RWPE1 (cell line): ENCODE data around the gene C2CD4A.

Experiments used
- CTCF ChIA-PET: fragments of 350-600 bp; sonication (Branson Sonifier 250); formaldehyde crosslinking; extraction: SDS; loops from one replicate; lab custom pipeline; 2021; lab: Yijun Ruan, JAX
- POLR2A ChIA-PET: fragments of 400-600 bp; formaldehyde crosslinking; extraction: SDS; loops from one replicate; lab custom pipeline; 2020; ENCODE audit warnings: antibody characterized with exemption; ENCODE audit not compliant: low non-redundant PET; lab: Yijun Ruan, JAX
- DNase-seq: peaks from one replicate; pipeline ENCODE4 v3.0.0; 2012; ENCODE audit warnings: low spot score
- H3K27ac ChIP-seq: fragments of 450-650 bp; 2 replicates; pipeline ENCODE4 v1.5.1; 2017
- TF ChIP-seq, protein P1 (sequence below): fragments of 450-650 bp; conservative IDR thresholded peaks from 2 replicates; pipeline ENCODE4 v1.5.1; 2017; ENCODE audit warnings: low read depth, mild to moderate bottlenecking

The C2CD4A gene

GRCh38 chr15:62099094-62099601 is 32.4 kb downstream of the C2CD4A start:
- TF ChIP-seq, protein P1, sequence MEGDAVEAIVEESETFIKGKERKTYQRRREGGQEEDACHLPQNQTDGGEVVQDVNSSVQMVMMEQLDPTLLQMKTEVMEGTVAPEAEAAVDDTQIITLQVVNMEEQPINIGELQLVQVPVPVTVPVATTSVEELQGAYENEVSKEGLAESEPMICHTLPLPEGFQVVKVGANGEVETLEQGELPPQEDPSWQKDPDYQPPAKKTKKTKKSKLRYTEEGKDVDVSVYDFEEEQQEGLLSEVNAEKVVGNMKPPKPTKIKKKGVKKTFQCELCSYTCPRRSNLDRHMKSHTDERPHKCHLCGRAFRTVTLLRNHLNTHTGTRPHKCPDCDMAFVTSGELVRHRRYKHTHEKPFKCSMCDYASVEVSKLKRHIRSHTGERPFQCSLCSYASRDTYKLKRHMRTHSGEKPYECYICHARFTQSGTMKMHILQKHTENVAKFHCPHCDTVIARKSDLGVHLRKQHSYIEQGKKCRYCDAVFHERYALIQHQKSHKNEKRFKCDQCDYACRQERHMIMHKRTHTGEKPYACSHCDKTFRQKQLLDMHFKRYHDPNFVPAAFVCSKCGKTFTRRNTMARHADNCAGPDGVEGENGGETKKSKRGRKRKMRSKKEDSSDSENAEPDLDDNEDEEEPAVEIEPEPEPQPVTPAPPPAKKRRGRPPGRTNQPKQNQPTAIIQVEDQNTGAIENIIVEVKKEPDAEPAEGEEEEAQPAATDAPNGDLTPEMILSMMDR, result no peak
- H3K27ac ChIP-seq, result no peak overlapping the region
- ChIA-PET POLR2A (no interaction called here), CTCF (interaction anchor here (0.7 kb wide), 1 partner anchor 394 kb away, joined by 5 read pairs; no protein-coding TSS in a partner anchor)
- DNase-seq, result no peak

GRCh38 chr15:62103431-62103830 is 36.7 kb downstream of the C2CD4A start:
- CTCF ChIA-PET, result interaction anchor here (0.6 kb wide), 1 partner anchor 13 kb away, joined by 3 read pairs; no protein-coding TSS in a partner anchor
- POLR2A ChIA-PET, result no interaction called here

DNA sequence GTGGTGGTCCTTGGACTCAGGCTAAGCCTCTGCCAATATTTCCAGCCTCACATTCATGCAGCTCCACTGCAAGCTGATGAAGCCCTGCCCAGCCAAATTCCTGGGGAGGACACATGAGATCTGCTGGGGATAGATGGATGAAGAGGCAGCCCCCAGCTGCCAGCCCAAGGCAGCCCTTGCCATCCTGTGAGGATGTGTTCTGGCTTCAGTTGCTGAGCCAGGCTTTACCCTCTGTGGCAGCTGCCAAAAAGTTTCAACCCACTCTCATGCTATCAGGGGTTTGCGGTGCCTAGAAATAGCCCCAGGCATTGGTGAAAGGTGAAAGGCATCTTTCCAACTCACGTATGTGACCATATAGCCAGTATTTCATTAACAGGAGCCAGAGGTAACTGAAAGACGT is 37.6 kb downstream of the C2CD4A start:
- DNase-seq, result no peak
- H3K27ac ChIP-seq, result no peak overlapping the region
- ChIA-PET CTCF (interaction anchor here (0.6 kb wide), 1 partner anchor 12 kb away, joined by 3 read pairs; no protein-coding TSS in a partner anchor), POLR2A (no interaction called here)
- TF ChIP-seq, protein P1, result no peak

More at GRCh38 chr15:62103431-62103830, 36.7 kb downstream of the C2CD4A start:
- TF ChIP-seq, protein P1, result no peak
- H3K27ac ChIP-seq, result no peak overlapping the region
- DNase-seq, result no peak

- DNase-seq, result no peak
- TF ChIP-seq, protein P1, result no peak
- CTCF ChIA-PET, result no interaction called here
- POLR2A ChIA-PET, result no interaction called here
- H3K27ac ChIP-seq, result no peak overlapping the region
These were observed 38.1 kb downstream of the C2CD4A start for GRCh38 chr15:62104846-62105245.

- CTCF ChIA-PET, result no interaction called here
- POLR2A ChIA-PET, result no interaction called here
- DNase-seq, result no peak
- H3K27ac ChIP-seq, result no peak overlapping the region
- TF ChIP-seq, protein P1, result no peak
These were observed 38.5 kb downstream of the C2CD4A start for GRCh38 chr15:62105266-62105665.

- CTCF ChIA-PET, result no interaction called here
- POLR2A ChIA-PET, result no interaction called here
- no peak overlapping the region for H3K27ac ChIP-seq
- TF ChIP-seq, protein P1, result no peak
- DNase-seq, result no peak
These were observed 39.3 kb downstream of the C2CD4A start for GRCh38 chr15:62106096-62106495.
